ENCODE measurements around the gene SNX15. TPM values are rescaled to one million over a fixed set of nuclear protein-coding genes. Genes with fewer than 3 reads are reported as not detected.

SNX15 gene
- total RNA-seq, 3 donors from 2014 or later (not counting 1 experiment from before 2014, with no cell fraction given): 16.9 to 28.1 (median 27.1) TPM

- H3K4me1 ChIP-seq (ENCODE audit: control insufficient read depth, insufficient read depth, low read length): peaks cover 16% of the 10 kb centered on the region
- Mint-ChIP-seq H3K4me3 (no peak overlapping the region), H3K9me3 (no peaks in the 10 kb centered on the region), H3K27me3 (ENCODE audit: low read depth in 2 of 2) (no peaks in the 10 kb centered on the region), H3K36me3 (peaks cover 7% of the 10 kb centered on the region), H3K27ac (no peak overlapping the region), H3K4me1 (peaks cover 27 to 31% of the 10 kb centered on the region in 2 donors)
- intact Hi-C loops (cut with micrococcal nuclease): loop anchor here (10.0 kb wide), 1 partner anchor 1258 kb away; the partner anchor contains the start of genes B4GAT1 and BRMS1
- no peak for TF ChIP-seq CTCF (IDR thresholded peaks at IDR 0.05)
- H3K4me3 ChIP-seq (ENCODE audit: low read length): no peak overlapping the region
- H3K27me3 ChIP-seq (ENCODE audit: control insufficient read depth, insufficient read depth, low read length): no peaks in the 10 kb centered on the region
- peaks cover 36% of the 10 kb centered on the region for H3K36me3 ChIP-seq (ENCODE audit: control insufficient read depth, insufficient read depth, low read length)
- H3K27ac ChIP-seq (ENCODE audit: low read length): no peak overlapping the region
- whole genome bisulfite sequencing (ENCODE audit: insufficient coverage): over 99% methylated on average over 11 of the region's 11 CpGs
- no peaks in the 10 kb centered on the region for H3K9me3 ChIP-seq (ENCODE audit: control insufficient read depth, insufficient read depth, low read length)
- ATAC-seq: no peak
- no peak for DNase-seq
Measured at GRCh38 chr11:65087216-65087615, 60.0 kb downstream of the SNX15 start.

GRCh38 chr11:65087827-65088226 is 60.6 kb downstream of the SNX15 start:
- H3K27ac ChIP-seq (ENCODE audit: low read length): no peak overlapping the region
- no peaks in the 10 kb centered on the region for H3K27me3 Mint-ChIP-seq (ENCODE audit: low read depth in 2 of 2)
- no peaks in the 10 kb centered on the region for H3K9me3 ChIP-seq (ENCODE audit: control insufficient read depth, insufficient read depth, low read length)
- H3K36me3 ChIP-seq (ENCODE audit: control insufficient read depth, insufficient read depth, low read length): peaks cover 36% of the 10 kb centered on the region
- peaks cover 25 to 31% of the 10 kb centered on the region in 2 donors for H3K4me1 Mint-ChIP-seq
- DNase-seq (no peak), ATAC-seq (no peak)
- intact Hi-C loops (cut with micrococcal nuclease): loop anchor here (10.0 kb wide), 1 partner anchor 1257 kb away; the partner anchor contains the start of genes B4GAT1 and BRMS1
- H3K27ac Mint-ChIP-seq: no peak overlapping the region
- WGBS (ENCODE audit: insufficient coverage): 93% methylated on average over 14 of the region's 15 CpGs
- H3K36me3 Mint-ChIP-seq: peaks cover 7% of the 10 kb centered on the region
- H3K4me3 ChIP-seq (ENCODE audit: low read length): no peak overlapping the region
- H3K27me3 ChIP-seq (ENCODE audit: control insufficient read depth, insufficient read depth, low read length): no peaks in the 10 kb centered on the region
- no peak overlapping the region for H3K4me3 Mint-ChIP-seq
- H3K4me1 ChIP-seq (ENCODE audit: control insufficient read depth, insufficient read depth, low read length): peaks cover 16% of the 10 kb centered on the region
- H3K9me3 Mint-ChIP-seq: no peaks in the 10 kb centered on the region
- TF ChIP-seq CTCF (IDR thresholded peaks at IDR 0.05): no peak

GRCh38 chr11:65089621-65090020 is 62.4 kb downstream of the SNX15 start:
- H3K36me3 Mint-ChIP-seq: peaks cover 7% of the 10 kb centered on the region

More at GRCh38 chr11:65089621-65090020, 62.4 kb downstream of the SNX15 start:
- no peak for ATAC-seq
- no peak overlapping the region for H3K4me3 Mint-ChIP-seq
- Histone ChIP-seq H3K36me3 (ENCODE audit: control insufficient read depth, insufficient read depth, low read length) (peaks cover 36% of the 10 kb centered on the region), H3K9me3 (ENCODE audit: control insufficient read depth, insufficient read depth, low read length) (no peaks in the 10 kb centered on the region), H3K27me3 (ENCODE audit: control insufficient read depth, insufficient read depth, low read length) (no peaks in the 10 kb centered on the region), H3K4me3 (ENCODE audit: low read length) (no peak overlapping the region), H3K4me1 (ENCODE audit: control insufficient read depth, insufficient read depth, low read length) (peaks cover 7% of the 10 kb centered on the region), H3K27ac (ENCODE audit: low read length) (no peak overlapping the region)
- no peak for DNase-seq
- 98% methylated on average over 4 of the region's 4 CpGs for WGBS (ENCODE audit: insufficient coverage)
- H3K9me3 Mint-ChIP-seq: no peaks in the 10 kb centered on the region
- H3K27ac Mint-ChIP-seq: no peak overlapping the region
- TF ChIP-seq CTCF (IDR thresholded peaks at IDR 0.05): no peak
- intact Hi-C loops (cut with micrococcal nuclease): loop anchor here (10.0 kb wide), 1 partner anchor 1255 kb away; the partner anchor contains the start of genes B4GAT1 and BRMS1
- H3K4me1 Mint-ChIP-seq: peaks cover 7 to 13% of the 10 kb centered on the region in 2 donors
- no peaks in the 10 kb centered on the region for H3K27me3 Mint-ChIP-seq (ENCODE audit: low read depth in 2 of 2)

Other genes with a start within 250 kb of the SNX15 start
- 100 to 1,000 TPM; 841 to 864 (median 845) TPM for gene SF1, start 248.9 kb upstream of the SNX15 start, total RNA-seq
- 10 to 100 TPM; 38.3 to 40.6 (median 38.7) TPM for gene MAP4K2, start 224.2 kb upstream of the SNX15 start, total RNA-seq
- gene MEN1, start 216.9 kb upstream of the SNX15 start, total RNA-seq: 10 to 100 TPM; 29.3 to 42.2 (median 32.2) TPM
- gene CDC42BPG, start 182.8 kb upstream of the SNX15 start, total RNA-seq: 10 to 100 TPM in 2 of 3 donors, 1 to 10 TPM in 1; 8.2 to 12.7 (median 10.7) TPM
- 100 to 1,000 TPM; 218 to 246 (median 225) TPM for gene EHD1, start 148.8 kb upstream of the SNX15 start, total RNA-seq
- 100 to 1,000 TPM; 165 to 321 (median 259) TPM for gene ATG2A, start 110.2 kb upstream of the SNX15 start, total RNA-seq
- 10 to 100 TPM; 27.8 to 31.5 (median 28.5) TPM for gene PPP2R5B, start 102.8 kb upstream of the SNX15 start, total RNA-seq
- not detected for gene GPHA2, start 91.5 kb upstream of the SNX15 start, total RNA-seq
- not detected for gene MAJIN, start 55.3 kb upstream of the SNX15 start, total RNA-seq
- gene BATF2, start 30.5 kb upstream of the SNX15 start, total RNA-seq: under 1 TPM in 1 of 3 donors, not detected in 2; 0.30 TPM
- gene ARL2, start 13.3 kb upstream of the SNX15 start, total RNA-seq: 10 to 100 TPM; 19.9 to 20.5 (median 20.2) TPM
- gene SAC3D1, start 13.8 kb downstream of the SNX15 start, total RNA-seq: 1 to 10 TPM; 2.0 to 3.5 (median 2.8) TPM
- 10 to 100 TPM; 41.6 to 54.1 (median 46.0) TPM for gene NAALADL1, start 31.1 kb downstream of the SNX15 start, total RNA-seq
- gene CDCA5, start 56.6 kb downstream of the SNX15 start, total RNA-seq: 1 to 10 TPM; 3.3 to 6.8 (median 3.8) TPM
- 10 to 100 TPM; 49.8 to 60.2 (median 50.8) TPM for gene ZFPL1, start 56.8 kb downstream of the SNX15 start, total RNA-seq
- gene VPS51, start 68.8 kb downstream of the SNX15 start, total RNA-seq: 100 to 1,000 TPM; 180 to 197 (median 184) TPM
- gene TM7SF2, start 84.4 kb downstream of the SNX15 start, total RNA-seq: 10 to 100 TPM; 17.0 to 23.2 (median 18.6) TPM
- gene ZNHIT2, start 90.3 kb downstream of the SNX15 start, total RNA-seq: 1 to 10 TPM; 5.6 to 6.8 (median 6.1) TPM
- 100 to 1,000 TPM; 724 to 977 (median 968) TPM for gene FAU, start 94.7 kb downstream of the SNX15 start, total RNA-seq
- gene MRPL49, start 94.9 kb downstream of the SNX15 start, total RNA-seq: 10 to 100 TPM; 36.8 to 37.5 (median 36.9) TPM
- 100 to 1,000 TPM in 1 of 3 donors, 10 to 100 TPM in 2; 72.9 to 109 (median 90.2) TPM for gene SYVN1, start 107.1 kb downstream of the SNX15 start, total RNA-seq
- not detected for gene SPDYC, start 142.8 kb downstream of the SNX15 start, total RNA-seq
- gene CAPN1, start 154.5 kb downstream of the SNX15 start, total RNA-seq: 100 to 1,000 TPM; 211 to 256 (median 229) TPM
- gene POLA2, start 234.5 kb downstream of the SNX15 start, total RNA-seq: 10 to 100 TPM; 21.2 to 24.2 (median 22.7) TPM

Data from natural killer cell (primary cell).